ENCODE results near the gene KTN1.

DNA sequence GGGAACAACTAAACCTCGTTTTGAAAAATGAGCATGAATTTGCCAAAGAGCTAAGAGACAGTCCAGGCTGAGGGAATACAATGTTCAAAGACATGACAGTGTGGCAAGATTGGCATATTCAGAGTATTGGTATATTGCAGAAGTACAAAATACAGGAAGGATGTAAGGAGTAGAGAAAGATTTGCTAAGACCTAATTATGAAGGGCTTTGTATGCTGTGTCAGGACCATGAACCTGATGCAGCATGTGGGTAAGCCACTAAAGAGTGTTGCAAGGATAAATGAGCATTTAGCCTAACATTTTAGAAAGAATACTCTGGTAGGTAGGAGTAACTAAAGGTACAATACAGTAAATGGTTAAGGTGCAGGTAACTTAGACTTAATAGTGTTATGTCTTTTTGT, 65.1 kb downstream of the KTN1 start:
- TF ChIP-seq POLR2AphosphoS5 (IDR thresholded peaks at IDR 0.05; ENCODE audit: borderline replicate concordance, low read depth, low read length) = no peak
- TF ChIP-seq EZH2 (IDR thresholded peaks at IDR 0.05) = no peak
